Ectodermal cell (in vitro differentiated cells): Measurements from ENCODE around the gene ICE2.

Experiments used
- H3K27ac ChIP-seq: 2 replicates; pipeline ENCODE4 v1.7.0; 2013; ENCODE audit warnings: mild to moderate bottlenecking, low read depth, low read length; ENCODE audit not compliant: insufficient read depth, poor library complexity, severe bottlenecking
- H3K27me3 ChIP-seq: 2 replicates; pipeline ENCODE4 v1.7.0; 2013; ENCODE audit warnings: mild to moderate bottlenecking, low read length; ENCODE audit not compliant: insufficient read depth, control insufficient read depth, poor library complexity, severe bottlenecking
- H3K36me3 ChIP-seq: one replicate; pipeline ENCODE4 v1.7.0; 2013; ENCODE audit warnings: low read length; ENCODE audit not compliant: control insufficient read depth, insufficient read depth
- H3K4me1 ChIP-seq: one replicate; pipeline ENCODE4 v1.7.0; 2013; ENCODE audit warnings: low read length; ENCODE audit not compliant: control insufficient read depth, insufficient read depth
- H3K4me3 ChIP-seq: 2 replicates; pipeline ENCODE4 v1.7.0; 2013; ENCODE audit warnings: low read depth, low read length, control low read depth; ENCODE audit not compliant: insufficient read depth
- H3K9me3 ChIP-seq: 2 replicates; pipeline ENCODE4 v1.7.0; 2013; ENCODE audit warnings: mild to moderate bottlenecking, low read length, moderate library complexity; ENCODE audit not compliant: control insufficient read depth
- WGBS, 2 experiments: methylation state at CpG; one replicate each; pipeline ENCODE4 v1.1.7; 2013; ENCODE audit warnings: missing lambda C conversion rate in 2 of 2; 5-methylcytosine and 5-hydroxymethylcytosine counted together

Gene ICE2

GRCh38 chr15:60372227-60372626, 106.7 kb downstream of the ICE2 start:
- H3K27me3 ChIP-seq = no peaks in the 10 kb centered on the region
- no peaks in the 10 kb centered on the region for H3K9me3 ChIP-seq
- H3K4me1 ChIP-seq = peaks cover 14% of the 10 kb centered on the region
- no peaks in the 10 kb centered on the region for H3K36me3 ChIP-seq
- H3K4me3 ChIP-seq = no peak overlapping the region
- WGBS, 2 experiments = 93 to 97% methylated on average over 4 of the region's 4 CpGs
- no peak overlapping the region for H3K27ac ChIP-seq

GRCh38 chr15:60371175-60372051, 107.5 kb downstream of the ICE2 start:
- Histone ChIP-seq H3K27me3 (no peaks in the 10 kb centered on the region), H3K4me3 (no peak overlapping the region), H3K27ac (no peak overlapping the region), H3K4me1 (peaks cover 14% of the 10 kb centered on the region), H3K9me3 (no peaks in the 10 kb centered on the region), H3K36me3 (no peaks in the 10 kb centered on the region)
- WGBS, 2 experiments = 94 to 95% methylated on average over 20 of the region's 20 CpGs

GRCh38 chr15:60370869-60371136, 108.1 kb downstream of the ICE2 start:
- 100% methylated on average over 1 of the region's 1 CpG for WGBS, 2 experiments
- H3K27ac ChIP-seq = no peak overlapping the region
- H3K9me3 ChIP-seq = no peaks in the 10 kb centered on the region
- peaks cover 12% of the 10 kb centered on the region for H3K4me1 ChIP-seq
- H3K27me3 ChIP-seq = no peaks in the 10 kb centered on the region
- H3K4me3 ChIP-seq = no peak overlapping the region
- H3K36me3 ChIP-seq = no peaks in the 10 kb centered on the region

- Histone ChIP-seq H3K9me3 (no peaks in the 10 kb centered on the region), H3K4me3 (no peak overlapping the region), H3K27me3 (no peaks in the 10 kb centered on the region), H3K4me1 (peaks cover 7% of the 10 kb centered on the region), H3K36me3 (no peaks in the 10 kb centered on the region), H3K27ac (no peak overlapping the region)
- WGBS, 2 experiments = 94 to 96% methylated on average over 8 to 9 of the region's 9 CpGs
Observed at GRCh38 chr15:60370105-60370868, 108.7 kb downstream of the ICE2 start.

GRCh38 chr15:60369696-60370095, 109.2 kb downstream of the ICE2 start:
- no peaks in the 10 kb centered on the region for H3K27me3 ChIP-seq
- no peak overlapping the region for H3K4me3 ChIP-seq
- no peaks in the 10 kb centered on the region for H3K36me3 ChIP-seq
- H3K27ac ChIP-seq = no peak overlapping the region
- 94% methylated on average over 5 of the region's 5 CpGs for WGBS, 2 experiments
- no peaks in the 10 kb centered on the region for H3K9me3 ChIP-seq
- H3K4me1 ChIP-seq = peaks cover 6% of the 10 kb centered on the region
